ENCODE measurements around the gene CHRNB2.

CHRNB2 gene

DNA sequence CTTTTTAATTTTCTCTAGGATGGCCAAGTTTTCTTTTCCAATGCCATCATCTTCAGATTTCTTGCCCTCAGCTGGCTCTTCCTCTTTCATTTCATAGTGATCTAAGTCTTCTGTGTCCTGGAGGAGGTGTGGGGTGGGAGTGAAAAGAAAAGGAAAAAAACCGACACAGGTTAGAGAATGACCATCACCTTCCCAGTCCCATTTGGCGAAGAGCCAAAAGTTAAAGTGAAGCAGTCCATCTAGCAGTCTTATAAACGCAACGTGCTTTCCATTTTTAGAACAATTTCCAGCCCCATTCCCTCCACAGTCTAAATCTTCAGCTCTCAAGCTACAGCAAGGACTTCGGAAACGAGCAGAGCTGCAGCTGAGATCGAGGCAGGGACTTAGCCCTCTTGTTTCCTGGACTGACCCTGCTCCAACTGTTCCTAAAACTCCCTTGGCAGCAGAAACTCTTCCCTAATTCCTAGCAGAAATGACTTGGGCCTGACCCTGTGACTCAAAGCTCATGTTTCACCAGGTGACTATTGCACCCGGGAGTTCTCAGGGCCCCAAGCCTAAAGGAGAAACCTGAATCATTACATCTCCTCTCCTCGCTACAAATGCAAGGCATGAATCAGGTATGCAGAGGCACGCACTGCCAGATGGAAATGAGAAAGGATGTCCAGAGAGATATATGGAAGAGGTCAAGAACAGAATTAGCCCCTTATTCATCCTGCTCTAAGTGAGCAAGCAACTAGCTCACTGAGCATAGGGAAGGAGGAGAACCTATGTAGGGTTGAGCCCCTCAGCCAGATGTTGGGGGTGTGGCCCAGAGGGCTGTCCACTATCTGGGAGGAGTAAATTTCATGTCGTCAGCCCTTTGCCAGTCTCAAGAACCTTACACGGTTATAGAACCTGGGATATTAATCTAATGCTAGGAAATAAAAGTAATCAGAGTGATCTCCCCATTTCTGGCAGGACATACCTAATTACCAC is 14.2 kb upstream of the CHRNB2 start:
- DNase-seq (ENCODE audit: low spot score), result no peak

- DNase-seq (ENCODE audit: low spot score), result no peak
Measured at GRCh38 chr1:154556422-154556821, 11.2 kb upstream of the CHRNB2 start.

GRCh38 chr1:154557248-154557938 is 10.2 kb upstream of the CHRNB2 start:
- no peak for DNase-seq (ENCODE audit: low spot score)

DNA sequence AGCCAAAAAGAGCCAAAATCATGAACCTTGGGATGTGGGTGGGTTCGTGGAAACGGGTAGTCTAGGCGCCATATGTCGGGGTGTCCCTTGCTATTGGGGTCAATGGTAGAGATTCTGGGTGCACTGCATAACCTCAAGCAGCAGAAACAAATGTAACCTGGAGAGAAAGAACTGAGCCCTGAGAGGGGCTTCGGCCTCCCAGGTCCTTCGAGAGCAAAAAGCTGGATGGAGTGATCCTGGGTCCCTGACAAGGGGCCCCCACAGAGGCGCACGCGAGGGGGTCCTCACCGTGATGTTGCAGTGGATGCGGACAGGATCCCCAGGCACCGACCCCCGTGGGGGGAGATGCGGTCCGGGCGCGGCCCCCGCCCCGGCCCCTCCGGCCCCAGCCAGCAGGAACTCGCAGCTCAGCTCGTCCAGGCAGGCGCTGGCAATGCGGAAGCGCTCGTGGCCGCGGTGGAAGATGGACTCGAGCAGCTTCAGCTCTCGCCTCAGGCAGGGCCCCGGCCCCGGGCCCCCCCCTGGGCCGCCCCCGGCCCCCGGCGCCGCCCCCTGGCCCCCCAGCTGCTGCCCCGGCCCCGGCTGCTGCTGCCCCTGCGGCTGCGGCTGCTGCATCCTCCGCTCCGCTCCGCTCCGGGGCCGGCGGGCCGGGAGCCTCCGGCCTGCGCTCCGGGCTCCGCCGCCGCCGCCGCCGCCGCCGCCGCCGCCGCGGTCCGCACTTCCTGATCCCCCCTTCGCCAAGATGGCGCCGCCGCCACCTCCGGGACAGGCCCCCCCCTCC is 9.4 kb upstream of the CHRNB2 start, which contains the start of gene UBE2Q1:
TSS of gene UBE2Q1 (minus strand) at position 724 of the 781 bp plus-strand sequence. CDS start at position 615, 109 bp downstream.
- no peak for DNase-seq (ENCODE audit: low spot score)

- peak; percentile 99 for DNase-seq (ENCODE audit: low spot score)
Measured at GRCh38 chr1:154558720-154559465, 8.7 kb upstream of the CHRNB2 start.

GRCh38 chr1:154559466-154560044 is 8.0 kb upstream of the CHRNB2 start:
- DNase-seq (ENCODE audit: low spot score), result peak; percentile 96

DNA sequence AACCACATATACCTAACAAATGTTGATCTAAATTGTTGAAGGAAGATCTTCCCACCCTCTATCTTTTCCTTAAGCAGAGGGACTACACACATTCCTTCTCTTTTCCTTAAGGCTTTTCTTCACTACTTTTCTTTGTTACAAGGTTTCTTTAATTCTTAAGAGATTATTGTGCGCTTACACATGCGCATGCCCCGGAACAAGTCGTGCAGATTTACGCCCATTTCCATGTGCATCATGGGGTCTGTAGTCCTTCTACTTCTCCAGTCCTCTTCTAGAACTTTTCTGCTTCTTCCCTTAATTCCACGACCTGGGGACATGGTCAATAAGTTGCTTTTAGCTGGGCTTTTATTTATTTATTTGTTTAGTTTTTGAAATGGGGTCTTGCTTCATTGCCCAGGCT is 1.7 kb upstream of the CHRNB2 start:
- DNase-seq (ENCODE audit: low spot score), result no peak

GRCh38 chr1:154568157-154568815 is 708 bp downstream of the CHRNB2 start:
- DNase-seq (ENCODE audit: low spot score), result no peak

- DNase-seq (ENCODE audit: low spot score), result no peak
Measured at GRCh38 chr1:154571244-154571963, 3.8 kb downstream of the CHRNB2 start.

DNA sequence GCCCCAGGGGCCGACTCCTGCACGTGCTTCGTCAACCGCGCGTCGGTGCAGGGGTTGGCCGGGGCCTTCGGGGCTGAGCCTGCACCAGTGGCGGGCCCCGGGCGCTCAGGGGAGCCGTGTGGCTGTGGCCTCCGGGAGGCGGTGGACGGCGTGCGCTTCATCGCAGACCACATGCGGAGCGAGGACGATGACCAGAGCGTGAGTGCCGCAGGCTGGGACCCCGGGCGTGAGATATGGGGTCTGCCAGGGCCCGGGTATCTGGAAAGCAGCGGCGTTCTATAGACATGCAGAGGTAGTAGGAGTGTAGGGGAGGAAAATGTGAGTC is 4.3 kb downstream of the CHRNB2 start:
- DNase-seq (ENCODE audit: low spot score), result no peak

- DNase-seq (ENCODE audit: low spot score), result no peak
Measured at GRCh38 chr1:154572468-154573167, 5.0 kb downstream of the CHRNB2 start.

- DNase-seq (ENCODE audit: low spot score), result no peak
Measured at GRCh38 chr1:154573168-154573510, 5.6 kb downstream of the CHRNB2 start.

- DNase-seq (ENCODE audit: low spot score), result peak; percentile 35
Measured at GRCh38 chr1:154574716-154575115, 7.1 kb downstream of the CHRNB2 start.

DNA sequence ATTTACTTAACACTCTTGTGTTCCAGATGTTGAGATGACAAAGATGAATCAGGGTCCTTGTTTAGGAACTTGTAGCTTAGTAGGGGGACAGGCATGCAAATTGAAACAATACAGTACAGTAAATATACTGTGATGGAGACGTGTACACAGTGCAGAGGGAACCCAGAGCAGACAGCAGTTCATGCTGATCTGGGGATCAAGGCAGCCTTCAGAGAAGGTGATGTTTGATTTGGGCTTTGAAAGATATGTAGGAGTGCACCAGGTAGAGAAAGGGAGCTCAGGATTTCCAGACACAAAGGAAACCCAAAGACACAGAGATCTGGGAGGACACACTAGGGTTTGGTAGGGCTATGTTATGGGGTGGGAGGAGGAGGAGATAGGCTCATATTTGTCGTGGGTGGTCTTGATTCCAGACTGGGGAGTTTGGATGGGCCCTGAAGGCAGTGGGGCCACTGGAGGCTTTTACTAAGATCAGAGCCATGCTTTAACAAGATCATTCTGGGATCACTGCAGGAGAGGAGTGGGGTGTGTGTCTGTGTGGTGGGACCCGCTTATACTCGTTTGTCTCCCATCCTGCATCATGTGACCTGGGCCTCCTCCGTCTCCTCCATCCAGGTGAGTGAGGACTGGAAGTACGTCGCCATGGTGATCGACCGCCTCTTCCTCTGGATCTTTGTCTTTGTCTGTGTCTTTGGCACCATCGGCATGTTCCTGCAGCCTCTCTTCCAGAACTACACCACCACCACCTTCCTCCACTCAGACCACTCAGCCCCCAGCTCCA is 7.8 kb downstream of the CHRNB2 start:
- DNase-seq (ENCODE audit: low spot score), result no peak

- DNase-seq (ENCODE audit: low spot score), result no peak
Measured at GRCh38 chr1:154575951-154576566, 8.5 kb downstream of the CHRNB2 start.

DNA sequence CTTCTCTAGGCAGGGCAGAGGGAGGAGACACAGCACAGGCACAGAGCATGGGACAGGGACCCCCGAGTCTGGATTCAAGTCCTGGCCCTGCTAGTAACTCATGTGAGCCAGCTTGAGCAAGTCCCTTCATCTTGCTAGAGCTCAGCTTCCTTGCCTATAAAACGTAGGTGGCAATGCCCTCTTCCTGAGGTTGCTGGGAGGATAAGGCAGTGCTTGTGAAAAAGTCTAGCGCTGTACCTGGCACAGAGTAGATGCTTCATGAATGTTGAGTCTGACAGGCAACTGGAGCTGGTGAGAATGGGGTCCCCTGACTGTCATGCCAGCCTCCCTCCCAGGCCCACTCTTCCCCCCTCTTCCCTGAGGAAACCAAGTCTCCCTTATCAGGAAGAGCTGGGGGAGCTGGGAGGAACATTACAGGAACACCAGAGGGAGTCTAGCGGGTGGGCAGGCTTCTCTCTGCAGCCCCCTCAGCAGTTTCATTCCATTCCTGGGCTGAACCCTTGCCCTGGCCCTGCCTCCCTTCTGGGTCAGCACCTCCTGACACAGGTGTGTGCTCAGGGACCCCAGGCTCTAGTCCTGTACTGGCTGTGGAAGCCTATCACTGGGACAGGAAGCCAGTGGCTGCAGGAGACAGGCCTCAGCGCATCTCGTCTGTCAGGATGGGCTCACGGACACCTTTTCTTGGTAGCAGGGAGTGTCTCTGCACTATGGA is 9.9 kb downstream of the CHRNB2 start:
- no peak for DNase-seq (ENCODE audit: low spot score)

- DNase-seq (ENCODE audit: low spot score), result no peak
Measured at GRCh38 chr1:154578058-154578418, 10.5 kb downstream of the CHRNB2 start.

GRCh38 chr1:154579374-154579773 is 11.8 kb downstream of the CHRNB2 start:
- no peak for DNase-seq (ENCODE audit: low spot score)

All from Ammon's horn (tissue), 1 donor.